ENCODE data around the gene PDS5A. TPM values are rescaled to one million over a fixed set of nuclear protein-coding genes. Genes with fewer than 3 reads are reported as not detected.

Gene PDS5A
- total RNA-seq, 1 experiment from 2014 or later: 98.3 TPM

DNA sequence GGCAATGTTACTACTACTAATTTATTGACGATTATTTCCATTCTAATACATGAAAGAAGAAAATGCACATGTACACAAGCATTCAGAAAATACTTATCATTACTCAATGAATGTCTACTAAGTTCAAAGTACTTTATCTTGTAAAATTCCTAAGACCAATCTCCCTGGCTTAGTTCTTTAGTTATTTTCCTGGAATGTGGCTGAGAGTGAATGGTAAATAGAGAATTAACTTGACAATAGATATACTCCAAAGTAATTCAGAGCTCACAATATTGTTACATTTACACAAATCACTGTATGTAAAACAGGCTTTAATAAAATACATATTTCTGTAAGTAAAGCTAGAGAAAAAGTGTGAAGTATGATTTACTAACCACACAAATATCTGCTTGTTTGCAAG is 79.7 kb downstream of the PDS5A start:
- ChIA-PET POLR2A (no interaction called here), CTCF (no interaction called here), RAD21 (ENCODE audit: low non-redundant PET in 1 of 2, low total read pairs in 2 of 2, uncharacterized antibody in 2 of 2, unreplicated experiment in 2 of 2) (no interaction called here)
- ATAC-seq (no peak), DNase-seq (ENCODE audit: low read depth, low spot score) (no peak)
- no peak overlapping the region for H3K9ac ChIP-seq (ENCODE audit: low read length)
- no peaks in the 10 kb centered on the region for H3K27me3 ChIP-seq (ENCODE audit: insufficient read depth, low read length)
- H3K79me2 ChIP-seq (ENCODE audit: insufficient read depth, low read length): peaks cover 18% of the 10 kb centered on the region; the same call in 1 of the 2 replicates
- H3K27ac ChIP-seq (ENCODE audit: low read depth, low read length): no peak overlapping the region
- no peaks in the 10 kb centered on the region for H3K9me2 ChIP-seq (ENCODE audit: insufficient read depth)
- H2AFZ ChIP-seq (ENCODE audit: low read depth, low read length, poor library complexity, severe bottlenecking): no peak overlapping the region
- H3K4me1 ChIP-seq (ENCODE audit: control insufficient read depth in 1 of 2, insufficient read depth in 2 of 2, low read length in 2 of 2): no peaks in the 10 kb centered on the region
- TF ChIP-seq EGR1 (IDR thresholded peaks at IDR 0.05; ENCODE audit: low read depth) (no peak), SRF (IDR thresholded peaks at IDR 0.05; ENCODE audit: low read depth) (no peak), TCF7L2 (IDR thresholded peaks at IDR 0.05; ENCODE audit: borderline replicate concordance, extremely low read depth, insufficient read depth, insufficient read length) (no peak), JUND (IDR thresholded peaks at IDR 0.05) (no peak), EZH2phosphoT487 (IDR thresholded peaks at IDR 0.05; ENCODE audit: borderline replicate concordance) (no peak)
- TF ChIP-seq, protein P1, sequence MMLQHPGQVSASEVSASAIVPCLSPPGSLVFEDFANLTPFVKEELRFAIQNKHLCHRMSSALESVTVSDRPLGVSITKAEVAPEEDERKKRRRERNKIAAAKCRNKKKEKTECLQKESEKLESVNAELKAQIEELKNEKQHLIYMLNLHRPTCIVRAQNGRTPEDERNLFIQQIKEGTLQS (IDR thresholded peaks at IDR 0.05): no peak
- H3K36me3 ChIP-seq (ENCODE audit: control insufficient read depth in 1 of 2, insufficient read depth in 2 of 2, low read length in 2 of 2): peaks cover 43 to 53% of the 10 kb centered on the region in 2 experiments
- intact Hi-C loops (cut with micrococcal nuclease): no loop called here
- BruUV-seq (replicated peaks): no TSS peak
- no peaks in the 10 kb centered on the region for H4K20me1 ChIP-seq (ENCODE audit: insufficient read depth)
- H3K4me2 ChIP-seq (ENCODE audit: low read length): no peak overlapping the region
- no peaks in the 10 kb centered on the region for H3K9me3 ChIP-seq (ENCODE audit: control insufficient read depth in 1 of 2, insufficient read depth in 1 of 2, low read depth in 1 of 2, low read length in 2 of 2)
- H3K4me3 ChIP-seq (replicated peaks in 1 of 2; ENCODE audit: low read depth in 1 of 2, low read length in 2 of 2): no peak overlapping the region

DNA sequence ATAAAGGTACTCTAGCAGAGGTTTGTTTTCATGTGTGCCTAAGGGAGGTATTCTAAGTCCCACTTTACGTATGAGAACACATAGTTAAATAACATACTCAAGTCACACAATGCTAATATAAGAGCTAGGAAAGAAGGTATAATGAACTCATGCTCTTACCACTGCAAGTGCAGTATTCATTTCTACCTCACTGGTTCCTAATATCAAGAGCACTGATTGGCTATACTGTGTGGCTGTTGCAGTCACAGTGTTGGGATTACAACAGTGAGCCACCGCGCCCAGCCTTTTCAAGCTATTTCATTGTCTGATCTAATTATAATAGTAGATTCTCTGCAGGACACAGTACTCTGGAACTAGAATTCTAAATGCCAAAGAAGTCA is 84.0 kb downstream of the PDS5A start:
- H3K4me1 ChIP-seq (ENCODE audit: control insufficient read depth in 1 of 2, insufficient read depth in 2 of 2, low read length in 2 of 2): no peaks in the 10 kb centered on the region
- CTCF ChIA-PET: no interaction called here
- TF ChIP-seq TCF7L2 (IDR thresholded peaks at IDR 0.05; ENCODE audit: borderline replicate concordance, extremely low read depth, insufficient read depth, insufficient read length): no peak
- TF ChIP-seq, protein P2, sequence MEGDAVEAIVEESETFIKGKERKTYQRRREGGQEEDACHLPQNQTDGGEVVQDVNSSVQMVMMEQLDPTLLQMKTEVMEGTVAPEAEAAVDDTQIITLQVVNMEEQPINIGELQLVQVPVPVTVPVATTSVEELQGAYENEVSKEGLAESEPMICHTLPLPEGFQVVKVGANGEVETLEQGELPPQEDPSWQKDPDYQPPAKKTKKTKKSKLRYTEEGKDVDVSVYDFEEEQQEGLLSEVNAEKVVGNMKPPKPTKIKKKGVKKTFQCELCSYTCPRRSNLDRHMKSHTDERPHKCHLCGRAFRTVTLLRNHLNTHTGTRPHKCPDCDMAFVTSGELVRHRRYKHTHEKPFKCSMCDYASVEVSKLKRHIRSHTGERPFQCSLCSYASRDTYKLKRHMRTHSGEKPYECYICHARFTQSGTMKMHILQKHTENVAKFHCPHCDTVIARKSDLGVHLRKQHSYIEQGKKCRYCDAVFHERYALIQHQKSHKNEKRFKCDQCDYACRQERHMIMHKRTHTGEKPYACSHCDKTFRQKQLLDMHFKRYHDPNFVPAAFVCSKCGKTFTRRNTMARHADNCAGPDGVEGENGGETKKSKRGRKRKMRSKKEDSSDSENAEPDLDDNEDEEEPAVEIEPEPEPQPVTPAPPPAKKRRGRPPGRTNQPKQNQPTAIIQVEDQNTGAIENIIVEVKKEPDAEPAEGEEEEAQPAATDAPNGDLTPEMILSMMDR (IDR thresholded peaks at IDR 0.05 in 2 of 3, conservative IDR thresholded peaks at IDR 0.05 in 1 of 3; ENCODE audit: borderline replicate concordance in 1 of 3, insufficient read depth in 1 of 3, low read depth in 2 of 3, low read length in 2 of 3): no peak
- TF ChIP-seq ZNF274 (IDR thresholded peaks at IDR 0.05; ENCODE audit: low read depth, low read length): no peak
- TF ChIP-seq, protein P1 (IDR thresholded peaks at IDR 0.05): no peak
- no peak for TF ChIP-seq FOSL1 (IDR thresholded peaks at IDR 0.05; ENCODE audit: low read depth)
- no peak for TF ChIP-seq CEBPB (IDR thresholded peaks at IDR 0.05; ENCODE audit: low read depth)
- no peak for TF ChIP-seq SRF (IDR thresholded peaks at IDR 0.05; ENCODE audit: low read depth)
- TF ChIP-seq POLR2AphosphoS5 (IDR thresholded peaks at IDR 0.05; ENCODE audit: low read depth, low read length): no peak
- no peak for TF ChIP-seq YY1 (IDR thresholded peaks at IDR 0.05; ENCODE audit: extremely low read depth, insufficient replicate concordance, low read depth, low read length)
- TF ChIP-seq EZH2 (IDR thresholded peaks at IDR 0.05): no peak
- TF ChIP-seq, protein P3, sequence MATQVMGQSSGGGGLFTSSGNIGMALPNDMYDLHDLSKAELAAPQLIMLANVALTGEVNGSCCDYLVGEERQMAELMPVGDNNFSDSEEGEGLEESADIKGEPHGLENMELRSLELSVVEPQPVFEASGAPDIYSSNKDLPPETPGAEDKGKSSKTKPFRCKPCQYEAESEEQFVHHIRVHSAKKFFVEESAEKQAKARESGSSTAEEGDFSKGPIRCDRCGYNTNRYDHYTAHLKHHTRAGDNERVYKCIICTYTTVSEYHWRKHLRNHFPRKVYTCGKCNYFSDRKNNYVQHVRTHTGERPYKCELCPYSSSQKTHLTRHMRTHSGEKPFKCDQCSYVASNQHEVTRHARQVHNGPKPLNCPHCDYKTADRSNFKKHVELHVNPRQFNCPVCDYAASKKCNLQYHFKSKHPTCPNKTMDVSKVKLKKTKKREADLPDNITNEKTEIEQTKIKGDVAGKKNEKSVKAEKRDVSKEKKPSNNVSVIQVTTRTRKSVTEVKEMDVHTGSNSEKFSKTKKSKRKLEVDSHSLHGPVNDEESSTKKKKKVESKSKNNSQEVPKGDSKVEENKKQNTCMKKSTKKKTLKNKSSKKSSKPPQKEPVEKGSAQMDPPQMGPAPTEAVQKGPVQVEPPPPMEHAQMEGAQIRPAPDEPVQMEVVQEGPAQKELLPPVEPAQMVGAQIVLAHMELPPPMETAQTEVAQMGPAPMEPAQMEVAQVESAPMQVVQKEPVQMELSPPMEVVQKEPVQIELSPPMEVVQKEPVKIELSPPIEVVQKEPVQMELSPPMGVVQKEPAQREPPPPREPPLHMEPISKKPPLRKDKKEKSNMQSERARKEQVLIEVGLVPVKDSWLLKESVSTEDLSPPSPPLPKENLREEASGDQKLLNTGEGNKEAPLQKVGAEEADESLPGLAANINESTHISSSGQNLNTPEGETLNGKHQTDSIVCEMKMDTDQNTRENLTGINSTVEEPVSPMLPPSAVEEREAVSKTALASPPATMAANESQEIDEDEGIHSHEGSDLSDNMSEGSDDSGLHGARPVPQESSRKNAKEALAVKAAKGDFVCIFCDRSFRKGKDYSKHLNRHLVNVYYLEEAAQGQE (IDR thresholded peaks at IDR 0.05; ENCODE audit: low read depth): no peak
- no peak for TF ChIP-seq ZFX (IDR thresholded peaks at IDR 0.05)
- TF ChIP-seq CBX3 (IDR thresholded peaks at IDR 0.05; ENCODE audit: low read depth): no peak

More for the DNA sequence above, 84.0 kb downstream of the PDS5A start:
- Histone ChIP-seq H4K20me1 (ENCODE audit: insufficient read depth) (no peaks in the 10 kb centered on the region), H3K9me2 (ENCODE audit: insufficient read depth) (no peaks in the 10 kb centered on the region), H3K4me3 (replicated peaks in 1 of 2; ENCODE audit: low read depth in 1 of 2, low read length in 2 of 2) (no peak overlapping the region), H3K4me2 (ENCODE audit: low read length) (no peak overlapping the region), H3K27ac (ENCODE audit: low read depth, low read length) (no peak overlapping the region), H3K9me3 (ENCODE audit: control insufficient read depth in 1 of 2, insufficient read depth in 1 of 2, low read depth in 1 of 2, low read length in 2 of 2) (no peaks in the 10 kb centered on the region), H3K36me3 (ENCODE audit: control insufficient read depth in 1 of 2, insufficient read depth in 2 of 2, low read length in 2 of 2) (peaks cover 24 to 52% of the 10 kb centered on the region in 2 experiments), H3K27me3 (ENCODE audit: insufficient read depth, low read length) (no peaks in the 10 kb centered on the region), H2AFZ (ENCODE audit: low read depth, low read length, poor library complexity, severe bottlenecking) (no peak overlapping the region), H3K9ac (ENCODE audit: low read length) (no peak overlapping the region), H3K79me2 (ENCODE audit: insufficient read depth, low read length) (peaks cover 19% of the 10 kb centered on the region; the same call in 1 of the 2 replicates)
- DNase-seq (ENCODE audit: low read depth, low spot score) (no peak), ATAC-seq (no peak)
- ChIA-PET RAD21 (ENCODE audit: low non-redundant PET in 1 of 2, low total read pairs in 2 of 2, uncharacterized antibody in 2 of 2, unreplicated experiment in 2 of 2) (no interaction called here), POLR2A (no interaction called here)
- intact Hi-C loops (cut with micrococcal nuclease): no loop called here
- BruUV-seq (replicated peaks): no TSS peak

Data from HCT116 (cell line).